Fibroblast of upper back skin (primary cell): ENCODE results near the gene HRH2.
A peak's percentile ranks its signal among the peaks of the same experiment; 100 is the strongest.
"Not testable (repeated sequence)": the region's sequence is repeated elsewhere in the genome, so short reads cannot be mapped to it uniquely, and the experiment has no call there.

Experiments used
- DNase-seq: peaks from one replicate; pipeline ENCODE4 v3.0.0-alpha.2; 2013

The HRH2 gene

DNA sequence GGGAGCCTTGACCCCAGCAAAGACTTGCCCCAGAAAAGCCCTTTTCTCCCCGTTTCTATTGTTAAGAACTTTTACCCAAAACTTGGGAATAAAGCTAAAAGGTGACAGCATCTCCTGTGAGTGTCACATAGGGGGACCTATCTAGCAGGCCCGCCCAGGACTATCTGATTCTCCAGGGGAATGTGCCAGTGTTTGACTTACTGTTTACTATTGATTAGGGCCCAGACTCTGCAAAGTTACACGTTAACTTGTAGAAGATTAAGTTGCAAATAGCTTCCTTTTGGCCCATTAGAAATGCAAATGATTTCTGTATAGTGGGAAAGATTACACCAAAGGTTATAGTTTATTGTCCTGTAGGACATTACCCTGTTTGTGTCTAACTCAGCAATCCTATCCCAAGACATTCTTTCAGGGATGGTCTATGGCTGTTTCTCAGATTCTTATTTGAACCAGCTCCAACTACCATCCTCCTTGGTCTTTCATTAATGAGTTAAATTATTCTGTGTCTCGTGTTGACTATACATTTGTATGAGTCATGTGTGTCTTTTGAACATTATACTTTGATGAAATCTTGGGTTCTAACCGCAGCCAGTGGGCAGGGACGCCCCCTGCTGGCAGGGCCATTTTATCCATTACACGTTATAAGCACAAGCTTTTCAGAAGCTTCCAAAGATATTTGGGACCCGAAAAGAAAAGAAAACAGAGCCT is 60.7 kb downstream of the HRH2 start:
- peak; percentile 4 for DNase-seq

- not testable (repeated sequence) for DNase-seq
Observed at GRCh38 chr5:175719109-175719432, 61.2 kb downstream of the HRH2 start.

- no peak for DNase-seq
Observed at GRCh38 chr5:175724314-175725275, 66.7 kb downstream of the HRH2 start.

DNA sequence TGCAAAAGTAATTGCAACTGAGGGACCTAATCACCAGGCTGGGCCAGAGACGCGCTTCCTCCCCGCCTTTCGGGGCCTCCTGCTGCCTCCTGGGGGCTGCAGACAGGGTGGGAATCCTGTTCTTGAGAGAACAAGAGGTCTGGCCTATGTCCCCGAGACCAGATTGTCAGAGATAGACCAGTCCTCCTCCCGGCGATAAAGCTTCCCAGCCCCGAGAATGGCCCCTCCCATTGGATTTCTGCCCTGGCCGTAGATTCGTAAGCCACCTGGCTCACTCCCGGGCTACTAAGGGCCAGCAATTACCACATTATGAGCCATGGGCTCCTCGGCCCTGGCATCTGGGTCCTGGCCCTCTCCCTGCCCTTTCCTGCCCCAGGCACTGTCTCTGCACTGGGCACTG is 70.4 kb downstream of the HRH2 start:
- no peak for DNase-seq

GRCh38 chr5:175728885-175729828 is 71.3 kb downstream of the HRH2 start:
- DNase-seq, result no peak

DNA sequence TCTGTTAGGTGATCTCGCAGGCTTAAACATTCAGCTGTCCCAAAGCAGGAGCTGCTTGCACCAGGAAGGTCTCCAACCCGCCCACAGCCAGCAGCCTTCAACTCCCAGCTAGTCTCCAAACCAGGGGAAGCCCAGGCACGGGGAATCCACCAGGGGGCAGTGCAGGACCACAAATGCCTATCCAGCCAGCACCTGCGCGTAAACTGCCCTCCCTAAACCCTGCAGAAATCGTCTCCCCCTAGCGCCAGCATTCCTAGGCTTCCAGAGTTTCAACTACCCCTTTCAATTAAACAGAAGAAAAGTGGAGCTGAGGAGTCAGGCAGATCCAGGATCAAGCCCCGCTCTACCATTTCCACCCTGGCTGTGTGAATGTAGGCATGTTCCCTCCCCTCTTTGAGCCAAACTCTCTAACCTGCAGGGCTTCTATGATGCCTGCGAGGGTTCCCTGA is 72.0 kb downstream of the HRH2 start:
- DNase-seq, result peak; percentile 84

DNA sequence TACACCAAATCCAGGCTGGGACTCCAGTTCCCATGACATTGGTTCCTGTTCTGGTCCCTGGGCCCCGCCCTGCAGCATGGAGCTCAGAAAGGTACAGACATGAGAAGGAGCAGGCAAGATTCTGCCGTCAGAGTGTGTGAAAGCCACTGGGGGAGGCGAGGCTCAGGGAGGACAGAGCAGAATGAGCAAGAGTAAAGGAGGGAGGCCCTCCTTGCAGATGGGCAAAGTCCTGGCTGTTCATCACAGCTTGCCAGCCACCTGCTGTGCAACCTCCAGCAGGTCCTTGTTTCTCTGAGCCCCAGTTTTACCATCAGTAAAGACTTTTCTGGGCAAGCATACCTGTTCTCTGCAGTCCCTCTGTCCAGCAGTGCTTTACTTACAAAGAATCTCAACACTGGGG is 73.3 kb downstream of the HRH2 start:
- no peak for DNase-seq

- no peak for DNase-seq
Observed at GRCh38 chr5:175731756-175732465, 74.0 kb downstream of the HRH2 start.

DNA sequence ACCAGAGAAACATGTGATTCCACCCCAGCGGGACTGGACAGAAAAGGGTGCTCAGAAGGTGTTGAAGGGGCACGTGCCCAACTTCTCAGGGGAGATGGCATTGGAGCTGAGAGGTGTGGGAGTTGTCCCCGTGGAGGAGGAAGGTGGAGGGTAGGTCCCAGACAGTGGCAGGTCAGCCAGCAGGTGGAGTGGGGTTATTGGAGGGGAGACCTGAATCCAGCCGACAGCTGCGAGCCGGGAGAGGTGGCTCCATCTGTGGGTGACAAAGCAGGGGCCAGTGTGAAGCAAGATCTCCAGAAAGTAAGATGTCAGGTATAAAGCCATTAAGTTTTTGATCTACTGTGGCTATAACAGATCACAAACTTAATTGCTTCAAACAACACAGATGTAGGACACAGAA is 75.1 kb downstream of the HRH2 start:
- no peak for DNase-seq

DNA sequence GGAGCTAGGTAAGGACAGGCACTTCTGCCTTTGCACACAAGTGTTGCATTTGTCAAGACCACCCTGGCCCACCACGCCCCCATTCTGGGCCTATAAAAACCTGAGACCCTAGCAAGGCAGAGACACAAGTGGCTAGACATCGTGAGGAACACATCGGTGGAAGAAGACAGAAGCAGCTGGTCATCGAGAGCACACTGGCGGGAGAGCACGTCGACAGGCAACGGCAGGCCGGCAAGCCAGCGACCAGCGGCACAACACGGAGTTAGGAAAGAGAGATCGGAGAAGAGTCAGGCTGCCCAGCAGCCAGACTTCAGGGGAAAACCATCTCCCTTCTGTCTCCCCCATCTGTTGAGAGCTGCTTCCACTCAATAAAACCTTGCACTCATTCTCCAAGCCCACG is 76.1 kb downstream of the HRH2 start:
- DNase-seq, result no peak

DNA sequence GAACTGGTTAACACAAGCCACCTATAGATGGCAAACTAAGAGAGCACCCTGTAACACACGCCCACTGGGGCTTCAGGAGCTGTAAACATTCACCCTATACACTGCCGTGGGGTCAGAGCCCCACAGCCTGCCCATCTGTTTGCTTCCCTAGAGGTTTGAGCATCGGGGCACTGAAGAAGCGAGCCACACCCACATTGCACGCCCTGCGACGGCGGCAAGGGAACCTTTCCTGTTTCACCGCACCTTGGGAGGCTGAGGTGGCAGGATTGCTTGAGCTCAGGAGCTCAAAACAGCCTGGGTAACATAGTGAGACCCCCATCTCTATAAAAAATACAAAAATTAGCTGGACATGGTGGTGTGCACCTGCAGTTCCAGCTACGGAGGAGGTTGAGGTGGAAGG is 76.6 kb downstream of the HRH2 start:
- no peak for DNase-seq

DNA sequence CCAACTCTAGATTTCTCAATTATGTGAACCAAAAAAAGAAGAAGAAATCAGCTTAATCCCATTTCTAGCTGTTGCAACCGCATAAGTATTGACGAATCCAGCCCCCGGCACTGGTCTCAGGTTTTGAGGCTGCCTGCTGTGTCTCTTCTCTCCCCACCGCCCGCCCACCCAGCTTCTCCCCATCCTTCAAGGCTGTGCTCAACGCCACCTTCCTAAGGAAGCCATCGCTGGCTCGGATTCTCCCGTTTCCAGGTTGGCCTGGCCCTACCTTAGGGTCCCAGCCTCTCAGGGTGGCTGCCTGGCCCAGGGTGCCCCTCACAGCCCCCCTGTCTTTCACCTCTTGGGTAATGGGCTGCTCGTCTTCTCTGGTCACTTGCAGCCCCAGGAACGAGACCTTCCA is 77.8 kb downstream of the HRH2 start:
- no peak for DNase-seq

GRCh38 chr5:175736652-175737051 is 78.8 kb downstream of the HRH2 start:
- no peak for DNase-seq

DNA sequence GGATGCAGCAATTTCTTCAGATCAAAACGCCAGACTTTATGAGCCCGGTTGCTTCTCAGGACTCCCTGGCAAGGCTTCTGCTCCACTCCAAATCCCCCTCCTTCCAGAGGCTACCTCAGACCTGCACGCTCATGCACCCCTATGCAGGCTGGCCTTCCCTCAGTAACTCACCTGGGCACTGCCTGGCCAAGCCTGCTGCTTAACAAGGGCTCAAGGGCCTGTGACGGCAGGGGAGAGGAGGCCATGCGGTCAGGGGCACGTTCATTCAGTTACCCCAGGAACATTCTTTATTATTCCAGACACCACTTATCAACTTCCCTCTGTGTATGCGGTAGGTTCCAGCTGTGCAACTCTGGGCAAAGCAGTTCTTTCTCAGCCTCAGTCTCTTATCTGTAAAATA is 79.6 kb downstream of the HRH2 start:
- no peak for DNase-seq

DNA sequence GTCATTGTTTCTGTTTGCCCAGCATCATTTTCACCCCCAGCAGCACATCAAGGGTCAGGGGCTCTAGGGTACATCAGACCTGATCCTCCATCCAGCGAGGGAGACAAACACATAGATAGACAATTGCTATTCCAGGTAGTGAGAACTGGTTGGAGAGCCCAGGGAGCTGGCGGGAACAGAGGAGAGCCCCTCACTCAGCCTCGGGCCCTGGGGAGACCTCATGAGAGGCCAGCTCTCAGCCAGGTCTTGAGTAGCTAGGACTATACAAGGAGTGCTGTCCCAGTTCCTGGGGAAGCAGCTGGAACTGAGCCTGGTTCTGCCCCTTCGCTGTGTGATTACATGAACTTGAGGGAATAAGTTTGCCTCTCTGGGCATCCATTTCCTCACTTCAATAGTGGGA is 80.3 kb downstream of the HRH2 start:
- no peak for DNase-seq

DNA sequence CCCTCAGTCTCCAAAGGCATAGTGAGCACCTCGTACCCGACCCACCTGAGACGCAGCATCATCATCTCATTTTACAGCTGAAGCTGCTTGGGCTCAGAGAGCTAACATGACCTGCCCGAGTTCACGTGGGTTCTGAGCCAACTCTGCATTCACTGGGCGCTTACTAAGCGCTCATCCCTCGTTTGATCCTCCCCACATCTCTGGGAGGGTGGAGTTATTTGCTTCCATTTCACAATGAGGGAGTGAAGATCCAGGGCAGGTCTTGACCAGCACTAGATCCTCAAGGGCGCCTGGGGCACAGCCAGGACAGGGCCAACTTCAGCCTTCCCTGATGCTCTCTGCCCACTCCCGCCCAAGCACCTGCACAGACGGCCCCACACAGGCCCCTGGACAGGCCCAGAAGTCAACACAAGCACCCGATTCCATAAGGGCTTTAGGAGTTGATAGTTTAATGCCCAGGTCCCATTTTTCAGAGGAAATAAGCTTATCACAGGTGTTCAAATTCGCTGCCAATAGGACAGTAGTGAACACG is 80.8 kb downstream of the HRH2 start:
- DNase-seq, result no peak

GRCh38 chr5:175740014-175740413 is 82.1 kb downstream of the HRH2 start:
- no peak for DNase-seq

DNA sequence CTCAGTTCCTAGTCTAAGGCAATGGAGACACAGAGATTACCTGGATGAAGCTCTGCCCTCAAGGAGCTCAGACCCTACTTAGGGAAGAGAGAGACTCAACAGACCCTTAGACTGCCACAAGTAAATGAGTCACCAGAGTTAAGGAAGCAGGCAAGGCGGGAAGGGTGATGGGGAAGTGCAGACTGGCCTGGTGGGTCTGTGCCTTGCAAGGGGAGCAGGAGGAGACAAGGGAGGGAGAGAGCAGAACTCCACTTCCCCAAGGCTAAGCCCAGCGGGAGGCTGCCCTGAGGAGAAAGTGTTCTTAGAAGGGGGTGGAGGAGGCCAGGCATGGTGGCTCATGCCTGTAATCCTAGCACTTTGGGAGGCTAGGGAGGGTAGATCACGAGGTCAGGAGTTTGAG is 83.7 kb downstream of the HRH2 start:
- DNase-seq, result no peak

GRCh38 chr5:175742290-175742994 is 84.6 kb downstream of the HRH2 start:
- no peak for DNase-seq

DNA sequence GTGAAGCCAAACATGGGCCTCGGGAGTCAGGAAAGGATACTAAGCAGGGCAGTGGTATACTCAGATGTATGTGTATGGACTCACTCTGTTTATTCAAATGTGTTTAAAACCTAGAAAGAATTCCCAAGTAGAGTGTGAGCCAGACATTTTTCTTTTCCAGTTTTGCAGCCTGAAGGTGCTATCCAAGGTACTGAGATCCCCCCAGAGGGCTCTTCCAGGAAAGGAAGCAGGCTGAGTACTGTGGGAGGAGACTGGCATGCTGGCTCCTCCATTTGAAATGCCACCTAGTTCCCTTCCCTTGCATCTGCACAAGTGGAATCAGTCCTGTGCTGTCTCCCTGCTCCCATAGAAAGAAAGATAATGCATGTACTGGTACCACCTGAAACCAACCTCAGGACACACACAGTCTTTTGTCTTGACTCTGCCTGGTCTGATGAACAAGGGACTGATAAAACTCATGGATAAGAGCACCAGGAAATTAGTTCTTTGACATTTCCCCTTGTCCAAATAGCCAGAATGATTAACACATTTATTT is 85.9 kb downstream of the HRH2 start:
- peak; percentile 2 for DNase-seq

DNA sequence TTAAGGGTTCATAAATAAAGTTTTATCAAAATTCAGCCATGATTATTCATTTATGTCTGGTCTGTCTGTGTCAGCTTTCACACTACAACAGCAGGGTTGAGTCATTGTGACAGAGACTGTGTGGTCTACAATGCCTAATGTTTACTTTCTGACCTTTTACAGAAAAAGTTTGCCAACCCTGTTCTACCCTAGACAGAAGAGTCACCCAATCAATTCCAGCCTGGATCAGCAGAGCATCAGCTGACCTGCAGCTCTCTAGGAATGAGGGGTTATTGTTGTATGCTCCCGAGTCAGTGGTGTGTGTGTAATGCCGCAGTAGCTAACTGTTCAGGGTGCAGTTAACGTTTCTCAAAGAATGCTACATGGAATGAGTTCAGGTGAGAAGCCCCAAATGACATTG is 87.3 kb downstream of the HRH2 start:
- no peak for DNase-seq
